ENCODE results near the gene RNF112.

- TF ChIP-seq CTCF (IDR thresholded peaks at IDR 0.05; ENCODE audit: poor library complexity, severe bottlenecking) (no peak), TAF1 (IDR thresholded peaks at IDR 0.05; ENCODE audit: low read depth) (no peak), SMC3 (conservative IDR thresholded peaks at IDR 0.05; ENCODE audit: poor library complexity) (no peak), RAD21 (conservative IDR thresholded peaks at IDR 0.05) (no peak), REST (IDR thresholded peaks at IDR 0.05; ENCODE audit: borderline replicate concordance) (no peak)
Observed at GRCh38 chr17:19369846-19370492, 41.1 kb upstream of the RNF112 start.

All from neural cell (in vitro differentiated cells).